ENCODE results near the gene CBS. TPM values are rescaled to one million over a fixed set of nuclear protein-coding genes. Genes with fewer than 3 reads are reported as not detected.
"Not testable (repeated sequence)": the region's sequence is repeated elsewhere in the genome, so short reads cannot be mapped to it uniquely, and the experiment has no call there.

Gene CBS
- total and polyA plus RNA-seq, 2 of the 13 experiments (the other 11 are each of a cell fraction or from before 2014, with no cell fraction given): 64.7 to 99.3 TPM

DNA sequence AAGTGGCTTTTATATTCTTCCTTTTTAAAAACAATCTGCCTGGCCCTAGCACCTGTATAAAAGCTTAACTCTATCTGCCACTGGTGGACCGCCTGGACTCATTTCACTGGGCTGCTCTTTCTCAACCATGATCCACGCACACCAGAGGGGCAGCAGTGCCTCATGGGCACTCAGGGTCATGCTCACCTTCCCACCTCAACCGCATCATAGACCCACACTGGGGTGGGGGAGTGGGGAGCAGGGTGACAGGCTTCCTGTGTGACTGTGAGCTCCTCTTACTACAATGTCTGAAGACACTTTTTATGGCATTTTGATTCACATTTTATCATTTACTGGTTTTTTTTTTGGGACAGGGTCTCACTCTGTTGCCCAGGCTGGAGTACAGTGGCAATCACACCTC, 15.3 kb upstream of the CBS start:
- H4K20me1 ChIP-seq (ENCODE audit: insufficient read depth, low read length); H3K4me2 ChIP-seq (ENCODE audit: low read depth, low read length); H3K4me3 ChIP-seq (replicated peaks in 1 of 3; ENCODE audit: insufficient read depth in 1 of 3, low read depth in 2 of 3, low read length in 3 of 3); H3K9me3 ChIP-seq (ENCODE audit: low read length); FAIRE-seq; H3K4me1 ChIP-seq (ENCODE audit: insufficient read depth, low read length); H3K36me3 ChIP-seq (replicated peaks in 1 of 2; ENCODE audit: control insufficient read depth in 1 of 2, insufficient read depth in 2 of 2, low read length in 2 of 2); ATAC-seq; intact Hi-C loops (cut with micrococcal nuclease; ENCODE audit: unreplicated experiment); H3K79me2 ChIP-seq (ENCODE audit: insufficient read depth, low read length); H2AFZ ChIP-seq (ENCODE audit: low read length); POLR2A ChIA-PET; BruUV-seq (replicated peaks); H3K27me3 ChIP-seq (ENCODE audit: control insufficient read depth in 1 of 2, insufficient read depth in 2 of 2, low read length in 2 of 2); in situ Hi-C loops (cut with HindIII; ENCODE audit: extremely low pct_ligation_motif_present, low pct_unique_long_range_greater_than_20kb); H3K9ac ChIP-seq (ENCODE audit: insufficient read depth, low read depth, low read length); CTCF ChIA-PET (ENCODE audit: low intra/inter-chr PET ratio, low total read pairs); DNase-seq (ENCODE audit: low spot score); H3K27ac ChIP-seq (ENCODE audit: extremely low read length, insufficient read depth, low read length): not testable (repeated sequence)
- WGBS (ENCODE audit: low lambda C conversion rate): no CpG with 5 or more reads among the region's 3 CpGs

DNA sequence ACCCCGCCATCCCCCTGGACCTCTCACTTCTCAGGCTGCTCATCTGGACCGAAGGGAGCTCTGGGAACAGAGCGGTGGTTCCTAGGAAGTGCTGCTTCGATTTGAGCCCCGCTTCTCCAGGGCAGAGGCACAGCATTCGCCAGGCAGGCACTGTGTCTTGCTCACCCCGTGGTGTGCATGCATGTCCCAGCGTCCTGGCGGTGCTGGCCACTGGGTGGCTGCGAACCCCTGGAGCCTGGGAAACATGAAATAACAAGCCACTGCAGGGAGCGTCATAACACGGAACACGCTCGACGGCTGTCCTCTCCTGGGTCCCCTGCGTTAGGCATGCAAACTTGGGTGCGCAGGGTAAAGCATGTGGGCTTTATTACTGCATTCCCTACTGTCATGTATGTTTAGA, 13.8 kb upstream of the CBS start:
- FAIRE-seq; in situ Hi-C loops (cut with HindIII; ENCODE audit: extremely low pct_ligation_motif_present, low pct_unique_long_range_greater_than_20kb); H3K4me3 ChIP-seq (replicated peaks in 1 of 3; ENCODE audit: insufficient read depth in 1 of 3, low read depth in 2 of 3, low read length in 3 of 3); H3K9ac ChIP-seq (ENCODE audit: insufficient read depth, low read depth, low read length); H3K36me3 ChIP-seq (replicated peaks in 1 of 2; ENCODE audit: control insufficient read depth in 1 of 2, insufficient read depth in 2 of 2, low read length in 2 of 2); H3K4me1 ChIP-seq (ENCODE audit: insufficient read depth, low read length); DNase-seq (ENCODE audit: low spot score); H3K79me2 ChIP-seq (ENCODE audit: insufficient read depth, low read length); H2AFZ ChIP-seq (ENCODE audit: low read length); H3K27me3 ChIP-seq (ENCODE audit: control insufficient read depth in 1 of 2, insufficient read depth in 2 of 2, low read length in 2 of 2); H4K20me1 ChIP-seq (ENCODE audit: insufficient read depth, low read length); H3K9me3 ChIP-seq (ENCODE audit: low read length); intact Hi-C loops (cut with micrococcal nuclease; ENCODE audit: unreplicated experiment); POLR2A ChIA-PET; CTCF ChIA-PET (ENCODE audit: low intra/inter-chr PET ratio, low total read pairs); H3K4me2 ChIP-seq (ENCODE audit: low read depth, low read length); H3K27ac ChIP-seq (ENCODE audit: extremely low read length, insufficient read depth, low read length): not testable (repeated sequence)
- TSS peak; percentile 49 for BruUV-seq (replicated peaks)
- peak; percentile 67 for ATAC-seq
- WGBS (ENCODE audit: low lambda C conversion rate): no CpG with 5 or more reads among the region's 17 CpGs

DNA sequence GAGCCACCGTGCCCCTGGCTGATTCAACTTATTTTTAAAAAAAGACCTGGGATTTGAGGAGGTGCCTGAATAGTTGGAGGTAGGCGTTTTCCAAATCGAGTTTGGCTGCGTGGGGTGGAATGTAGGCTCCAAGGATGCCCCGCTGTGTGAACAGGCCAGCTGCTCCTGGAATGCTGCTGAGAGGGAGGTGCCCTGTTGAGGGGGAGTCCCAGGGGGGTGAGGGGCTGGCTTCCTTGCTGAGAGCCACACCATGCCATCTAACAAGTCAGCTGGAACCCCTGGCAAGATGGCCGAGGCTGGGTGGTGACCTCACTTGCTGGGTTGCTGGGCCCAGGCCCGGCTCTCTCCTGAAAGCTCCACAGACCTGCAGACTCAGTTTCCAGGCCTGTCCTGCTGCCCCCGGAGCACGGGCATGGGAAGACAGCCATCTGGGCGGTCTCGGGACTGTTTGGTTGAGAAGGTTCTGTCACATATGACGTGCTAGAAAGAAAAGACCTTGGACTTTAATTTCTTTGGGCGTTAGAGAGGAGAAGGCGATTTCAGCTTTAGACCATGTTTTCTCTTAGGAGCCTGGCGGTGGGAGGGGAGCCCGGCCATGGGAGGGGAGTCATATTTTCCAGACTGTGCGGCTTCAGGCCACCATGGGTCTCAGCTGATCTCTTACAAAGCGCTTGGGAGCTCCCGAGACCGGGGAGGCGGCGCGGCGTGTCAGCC, 7.1 kb upstream of the CBS start:
- no CpG with 5 or more reads among the region's 24 CpGs for WGBS (ENCODE audit: low lambda C conversion rate)
- H4K20me1 ChIP-seq (ENCODE audit: insufficient read depth, low read length); H3K4me1 ChIP-seq (ENCODE audit: insufficient read depth, low read length); H3K36me3 ChIP-seq (replicated peaks in 1 of 2; ENCODE audit: control insufficient read depth in 1 of 2, insufficient read depth in 2 of 2, low read length in 2 of 2); BruUV-seq (replicated peaks); H2AFZ ChIP-seq (ENCODE audit: low read length); H3K27me3 ChIP-seq (ENCODE audit: control insufficient read depth in 1 of 2, insufficient read depth in 2 of 2, low read length in 2 of 2); H3K9me3 ChIP-seq (ENCODE audit: low read length); ATAC-seq; in situ Hi-C loops (cut with HindIII; ENCODE audit: extremely low pct_ligation_motif_present, low pct_unique_long_range_greater_than_20kb); POLR2A ChIA-PET; CTCF ChIA-PET (ENCODE audit: low intra/inter-chr PET ratio, low total read pairs); H3K79me2 ChIP-seq (ENCODE audit: insufficient read depth, low read length); intact Hi-C loops (cut with micrococcal nuclease; ENCODE audit: unreplicated experiment); DNase-seq (ENCODE audit: low spot score); H3K4me3 ChIP-seq (replicated peaks in 1 of 3; ENCODE audit: insufficient read depth in 1 of 3, low read depth in 2 of 3, low read length in 3 of 3); H3K27ac ChIP-seq (ENCODE audit: extremely low read length, insufficient read depth, low read length); H3K9ac ChIP-seq (ENCODE audit: insufficient read depth, low read depth, low read length); H3K4me2 ChIP-seq (ENCODE audit: low read depth, low read length); FAIRE-seq: not testable (repeated sequence)

DNA sequence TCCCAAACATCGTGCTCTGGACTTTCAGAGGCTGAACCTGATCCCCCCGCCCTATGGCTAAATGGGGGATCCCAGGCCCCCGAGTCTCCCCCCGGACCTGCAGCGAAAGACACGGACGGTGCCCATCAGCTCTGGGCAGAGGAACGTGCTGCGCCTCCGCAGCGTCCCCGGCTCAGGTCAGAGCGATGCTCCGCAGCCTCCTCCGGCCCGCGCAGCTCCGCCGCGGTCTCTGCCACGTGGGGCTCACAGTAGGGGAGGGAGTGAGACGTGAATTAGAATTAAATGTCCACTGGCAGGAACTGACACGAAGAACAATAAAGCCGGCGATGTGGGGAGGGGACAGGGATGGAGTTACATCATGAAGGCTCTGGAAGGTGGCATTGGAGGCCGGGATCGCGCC, 1.0 kb upstream of the CBS start:
- H3K4me3 ChIP-seq (replicated peaks in 1 of 3; ENCODE audit: insufficient read depth in 1 of 3, low read depth in 2 of 3, low read length in 3 of 3); in situ Hi-C loops (cut with HindIII; ENCODE audit: extremely low pct_ligation_motif_present, low pct_unique_long_range_greater_than_20kb); BruUV-seq (replicated peaks); H3K4me2 ChIP-seq (ENCODE audit: low read depth, low read length); H2AFZ ChIP-seq (ENCODE audit: low read length); H3K9ac ChIP-seq (ENCODE audit: insufficient read depth, low read depth, low read length); H3K9me3 ChIP-seq (ENCODE audit: low read length); H3K4me1 ChIP-seq (ENCODE audit: insufficient read depth, low read length); FAIRE-seq; POLR2A ChIA-PET; H3K79me2 ChIP-seq (ENCODE audit: insufficient read depth, low read length); H3K27me3 ChIP-seq (ENCODE audit: control insufficient read depth in 1 of 2, insufficient read depth in 2 of 2, low read length in 2 of 2); CTCF ChIA-PET (ENCODE audit: low intra/inter-chr PET ratio, low total read pairs); intact Hi-C loops (cut with micrococcal nuclease; ENCODE audit: unreplicated experiment); ATAC-seq; H4K20me1 ChIP-seq (ENCODE audit: insufficient read depth, low read length); DNase-seq (ENCODE audit: low spot score); H3K36me3 ChIP-seq (replicated peaks in 1 of 2; ENCODE audit: control insufficient read depth in 1 of 2, insufficient read depth in 2 of 2, low read length in 2 of 2); H3K27ac ChIP-seq (ENCODE audit: extremely low read length, insufficient read depth, low read length): not testable (repeated sequence)
- WGBS (ENCODE audit: low lambda C conversion rate): 70% methylated on average over 2 of the region's 28 CpGs
